Measurements from ENCODE around the gene ATP11A. TPM values are rescaled to one million over a fixed set of nuclear protein-coding genes. Genes with fewer than 3 reads are reported as not detected.

The ATP11A gene
- total RNA-seq, 1 donor from 2014 or later: 377 TPM

- H3K4me3 ChIP-seq: no peak overlapping the region
- no peaks in the 10 kb centered on the region for H3K36me3 ChIP-seq
- DNase-seq (peak; percentile 37), ATAC-seq (no peak)
- H3K9me3 ChIP-seq: no peaks in the 10 kb centered on the region
- H3K27ac ChIP-seq: no peak overlapping the region
- H3K27me3 ChIP-seq: no peaks in the 10 kb centered on the region
- no peak for TF ChIP-seq CTCF (IDR thresholded peaks at IDR 0.05)
- H3K4me1 ChIP-seq: peaks cover 50% of the 10 kb centered on the region
- intact Hi-C loops (cut with DNase I): no loop called here
Measured at GRCh38 chr13:112743451-112744167, 53.8 kb downstream of the ATP11A start.

- intact Hi-C loops (cut with DNase I): no loop called here
- TF ChIP-seq CTCF (IDR thresholded peaks at IDR 0.05): no peak
- ATAC-seq (peak; percentile 73), DNase-seq (peak; percentile 74)
- Histone ChIP-seq H3K27me3 (no peaks in the 10 kb centered on the region), H3K27ac (no peak overlapping the region), H3K4me1 (peaks cover 50% of the 10 kb centered on the region), H3K9me3 (no peaks in the 10 kb centered on the region), H3K4me3 (no peak overlapping the region), H3K36me3 (no peaks in the 10 kb centered on the region)
Measured at GRCh38 chr13:112744168-112745021, 54.6 kb downstream of the ATP11A start.

GRCh38 chr13:112746044-112746443 is 56.2 kb downstream of the ATP11A start:
- H3K9me3 ChIP-seq: no peaks in the 10 kb centered on the region
- H3K27ac ChIP-seq: no peak overlapping the region
- ATAC-seq: peak; percentile 26
- peaks cover 40% of the 10 kb centered on the region for H3K4me1 ChIP-seq
- TF ChIP-seq CTCF (IDR thresholded peaks at IDR 0.05): no peak
- no peaks in the 10 kb centered on the region for H3K27me3 ChIP-seq
- peak; percentile 78 for DNase-seq
- no peak overlapping the region for H3K4me3 ChIP-seq
- intact Hi-C loops (cut with DNase I): no loop called here
- no peaks in the 10 kb centered on the region for H3K36me3 ChIP-seq

GRCh38 chr13:112747256-112747655 is 57.4 kb downstream of the ATP11A start:
- ATAC-seq (peak; percentile 67), DNase-seq (peak; percentile 76)
- Histone ChIP-seq H3K27me3 (no peaks in the 10 kb centered on the region), H3K4me1 (peaks cover 37% of the 10 kb centered on the region), H3K9me3 (no peaks in the 10 kb centered on the region), H3K4me3 (no peak overlapping the region), H3K27ac (no peak overlapping the region), H3K36me3 (no peaks in the 10 kb centered on the region)
- intact Hi-C loops (cut with DNase I): no loop called here
- no peak for TF ChIP-seq CTCF (IDR thresholded peaks at IDR 0.05)

- Histone ChIP-seq H3K9me3 (no peaks in the 10 kb centered on the region), H3K27me3 (no peaks in the 10 kb centered on the region), H3K4me1 (peaks cover 24% of the 10 kb centered on the region), H3K4me3 (no peak overlapping the region), H3K36me3 (no peaks in the 10 kb centered on the region), H3K27ac (no peak overlapping the region)
- intact Hi-C loops (cut with DNase I): no loop called here
- peak; percentile 55 for ATAC-seq
- DNase-seq: peak; percentile 72
- TF ChIP-seq CTCF (IDR thresholded peaks at IDR 0.05): no peak
Measured at GRCh38 chr13:112748947-112749735, 59.3 kb downstream of the ATP11A start.

Data from upper lobe of right lung (tissue), 1 donor.